ENCODE measurements around the gene TBK1.

- TF ChIP-seq CTCF (IDR thresholded peaks at IDR 0.05) (no peak), POLR2A (IDR thresholded peaks at IDR 0.05) (no peak)
Measured at GRCh38 chr12:64457032-64457431, 5.1 kb downstream of the TBK1 start.
